ENCODE results near the gene LIPT2. TPM values are rescaled to one million over a fixed set of nuclear protein-coding genes. Genes with fewer than 3 reads are reported as not detected.

Gene LIPT2
- total RNA-seq, 1 donor from 2014 or later = 6.5 TPM

- no peak overlapping the region for H3K27ac Mint-ChIP-seq (ENCODE audit: unreplicated experiment)
- TF ChIP-seq CTCF (IDR thresholded peaks at IDR 0.05; ENCODE audit: unreplicated experiment) = no peak
- H3K27me3 Mint-ChIP-seq (ENCODE audit: unreplicated experiment) = no peaks in the 10 kb centered on the region
- no peaks in the 10 kb centered on the region for H3K36me3 Mint-ChIP-seq (ENCODE audit: low read depth, unreplicated experiment)
- H3K4me3 Mint-ChIP-seq (ENCODE audit: unreplicated experiment) = no peak overlapping the region
- no peaks in the 10 kb centered on the region for H3K9me3 Mint-ChIP-seq (ENCODE audit: unreplicated experiment)
- peaks cover 46% of the 10 kb centered on the region for H3K4me1 Mint-ChIP-seq (ENCODE audit: unreplicated experiment)
- no peak for DNase-seq (ENCODE audit: low spot score)
These were observed 2.6 kb downstream of the LIPT2 start for GRCh38 chr11:74490941-74491340.

GRCh38 chr11:74487875-74488274 lies 5.6 kb downstream of the LIPT2 start:
- Mint-ChIP-seq H3K36me3 (ENCODE audit: low read depth, unreplicated experiment) (no peaks in the 10 kb centered on the region), H3K27ac (ENCODE audit: unreplicated experiment) (no peak overlapping the region), H3K9me3 (ENCODE audit: unreplicated experiment) (no peaks in the 10 kb centered on the region)

GRCh38 chr11:74485868-74486267 lies 7.7 kb downstream of the LIPT2 start:
- no peaks in the 10 kb centered on the region for H3K36me3 Mint-ChIP-seq (ENCODE audit: low read depth, unreplicated experiment)
- H3K27ac Mint-ChIP-seq (ENCODE audit: unreplicated experiment) = peak overlapping the region; percentile 58

More at GRCh38 chr11:74487875-74488274, 5.6 kb downstream of the LIPT2 start:
- TF ChIP-seq CTCF (IDR thresholded peaks at IDR 0.05; ENCODE audit: unreplicated experiment) = no peak
- H3K4me3 Mint-ChIP-seq (ENCODE audit: unreplicated experiment) = no peak overlapping the region
- no peak for DNase-seq (ENCODE audit: low spot score)
- H3K4me1 Mint-ChIP-seq (ENCODE audit: unreplicated experiment) = peaks cover 53% of the 10 kb centered on the region
- H3K27me3 Mint-ChIP-seq (ENCODE audit: unreplicated experiment) = no peaks in the 10 kb centered on the region

GRCh38 chr11:74480688-74481417 lies 12.7 kb downstream of the LIPT2 start:
- H3K4me1 Mint-ChIP-seq (ENCODE audit: unreplicated experiment) = peaks cover 16% of the 10 kb centered on the region
- no peak overlapping the region for H3K27ac Mint-ChIP-seq (ENCODE audit: unreplicated experiment)
- no peaks in the 10 kb centered on the region for H3K27me3 Mint-ChIP-seq (ENCODE audit: unreplicated experiment)
- no peaks in the 10 kb centered on the region for H3K9me3 Mint-ChIP-seq (ENCODE audit: unreplicated experiment)
- no peak for DNase-seq (ENCODE audit: low spot score)
- TF ChIP-seq CTCF (IDR thresholded peaks at IDR 0.05; ENCODE audit: unreplicated experiment) = no peak
- no peak overlapping the region for H3K4me3 Mint-ChIP-seq (ENCODE audit: unreplicated experiment)
- no peaks in the 10 kb centered on the region for H3K36me3 Mint-ChIP-seq (ENCODE audit: low read depth, unreplicated experiment)

More at GRCh38 chr11:74485868-74486267, 7.7 kb downstream of the LIPT2 start:
- no peak overlapping the region for H3K4me3 Mint-ChIP-seq (ENCODE audit: unreplicated experiment)
- H3K27me3 Mint-ChIP-seq (ENCODE audit: unreplicated experiment) = no peaks in the 10 kb centered on the region
- H3K9me3 Mint-ChIP-seq (ENCODE audit: unreplicated experiment) = no peaks in the 10 kb centered on the region
- no peak for TF ChIP-seq CTCF (IDR thresholded peaks at IDR 0.05; ENCODE audit: unreplicated experiment)
- DNase-seq (ENCODE audit: low spot score) = no peak
- H3K4me1 Mint-ChIP-seq (ENCODE audit: unreplicated experiment) = peaks cover 42% of the 10 kb centered on the region

- no peak for DNase-seq (ENCODE audit: low spot score)
- H3K36me3 Mint-ChIP-seq (ENCODE audit: low read depth, unreplicated experiment) = no peaks in the 10 kb centered on the region
- TF ChIP-seq CTCF (IDR thresholded peaks at IDR 0.05; ENCODE audit: unreplicated experiment) = no peak
- no peak overlapping the region for H3K27ac Mint-ChIP-seq (ENCODE audit: unreplicated experiment)
- H3K4me3 Mint-ChIP-seq (ENCODE audit: unreplicated experiment) = no peak overlapping the region
- no peaks in the 10 kb centered on the region for H3K27me3 Mint-ChIP-seq (ENCODE audit: unreplicated experiment)
- peaks cover 11% of the 10 kb centered on the region for H3K4me1 Mint-ChIP-seq (ENCODE audit: unreplicated experiment)
- H3K9me3 Mint-ChIP-seq (ENCODE audit: unreplicated experiment) = no peaks in the 10 kb centered on the region
These were observed 13.8 kb downstream of the LIPT2 start for GRCh38 chr11:74479732-74480123.
